NCI-H2196 treated with DMSO at 0.1 percent for 48 hours (cell line): ENCODE data around the gene RBM15B.

Source experiments
- DNase-seq: peaks from one replicate; lab custom pipeline; 2025; ENCODE audit not compliant: unreplicated experiment; lab: John Stamatoyannopoulos, UW

The RBM15B gene

DNA sequence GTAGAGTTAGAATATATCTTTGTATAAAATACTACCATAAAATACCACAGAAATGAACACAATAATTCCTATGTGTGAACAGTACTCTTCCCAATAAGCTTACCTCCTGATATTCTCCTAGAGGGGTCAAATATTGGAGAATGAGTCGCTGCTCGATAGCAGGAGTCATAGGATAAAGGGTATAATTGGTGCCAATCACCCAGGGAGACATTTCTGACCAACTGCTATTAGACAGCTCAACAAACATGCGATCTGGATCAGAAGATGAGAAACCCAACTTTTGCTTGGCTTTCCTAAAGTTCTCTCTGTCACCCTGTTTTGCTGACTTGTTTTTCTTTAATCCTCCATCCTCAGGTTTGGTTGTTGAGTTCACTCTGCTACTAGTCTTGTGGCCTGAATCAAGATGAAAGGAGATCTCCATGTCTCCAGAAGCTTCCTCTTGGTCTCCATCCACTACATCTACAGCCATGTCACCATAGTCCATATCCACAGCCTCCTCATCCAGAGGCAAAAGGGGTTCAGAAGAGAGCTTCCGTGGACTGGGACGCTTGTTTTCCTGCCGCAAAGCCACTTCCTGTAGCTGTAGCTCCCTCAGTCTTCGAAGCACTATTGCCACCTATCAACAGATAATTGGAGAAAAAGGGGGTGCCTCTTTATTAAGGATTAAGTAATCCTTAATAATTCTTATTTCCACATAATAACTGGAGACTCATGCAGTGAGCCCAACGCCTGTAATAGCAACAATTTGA, 50.4 kb downstream of the RBM15B start:
- no peak for DNase-seq

- no peak for DNase-seq
Observed at GRCh38 chr3:51445544-51446280, 54.6 kb downstream of the RBM15B start.
